Sigmoid colon (tissue), 7 donors: Measurements from ENCODE around the gene NECTIN4. TPM values are rescaled to one million over a fixed set of nuclear protein-coding genes. Genes with fewer than 3 reads are reported as not detected.

Experiments used
- DNase-seq: peaks from one replicate; pipeline ENCODE4 v3.0.0-alpha.2; 2019
- H3K27ac ChIP-seq, 4 donors: fragments of 200-600 bp; sonication (generic); one replicate each; pipeline ENCODE4 v1.5.1; 2016 to 2019; ENCODE audit warnings: mild to moderate bottlenecking in 1 of 4
- H3K27me3 ChIP-seq, 3 donors: fragments of 200-600 bp; sonication (generic); one replicate each; pipeline ENCODE4 v1.5.1; 2019; ENCODE audit warnings: mild to moderate bottlenecking in 1 of 3
- H3K36me3 ChIP-seq, 4 donors: fragments of 200-600 bp; sonication (generic); one replicate each; pipeline ENCODE4 v1.5.1; 2016 to 2019
- H3K4me1 ChIP-seq, 4 donors: fragments of 200-600 bp; sonication (generic); one replicate each; pipeline ENCODE4 v1.5.1; 2017 to 2019
- H3K4me3 ChIP-seq, 4 donors: fragments of 200-600 bp; sonication (generic); one replicate each; pipeline ENCODE4 v1.5.1; 2017 to 2019; ENCODE audit warnings: mild to moderate bottlenecking in 2 of 4, moderate library complexity in 1 of 4
- H3K9me3 ChIP-seq, 4 donors: fragments of 200-600 bp in 3 of 4; sonication (generic) in 3 of 4; one replicate each; pipeline versions ENCODE4 v1.5.1 to v1.6.1; 2013 to 2019
- EP300 ChIP-seq, 4 donors: sonication (generic); formaldehyde crosslinking; IDR thresholded peaks; one replicate each; pipeline ENCODE4 v1.6.1; 2017; ENCODE audit warnings: antibody characterized with exemption in 4 of 4
- POLR2A ChIP-seq, 2 donors: fragments of 450-650 bp; IDR thresholded peaks; one replicate each; pipeline ENCODE4 v1.6.1; 2016; ENCODE audit warnings: antibody characterized with exemption in 2 of 2, mild to moderate bottlenecking in 2 of 2, moderate library complexity in 2 of 2
- POLR2AphosphoS5 ChIP-seq, 4 donors: sonication (generic); formaldehyde crosslinking; IDR thresholded peaks; one replicate each; pipeline ENCODE4 v1.6.1; 2017; ENCODE audit warnings: antibody characterized with exemption in 4 of 4
- WGBS, 2 donors: extraction: QIAGEN DNeasy Blood & Tissue Kit; methylation state at CpG; one replicate each; pipeline ENCODE4 v1.1.7; 2013; 5-methylcytosine and 5-hydroxymethylcytosine counted together
- intact Hi-C: fragments of 100-400 bp; cut with DNase I; formaldehyde crosslinking; loops from one replicate; pipeline ENCODE4 v1.15.1; 2023
- polyA plus RNA-seq, 3 donors: library from polyadenylated mRNA; stranded (reverse); fragments of 200-250 nt; gene quantifications; one replicate each; pipeline ENCODE4 v1.2.3, GENCODE V29; 2013
- total RNA-seq, 4 donors: library from RNA; depleted of rRNA; stranded (reverse); fragments of >200 nt; gene quantifications; one replicate each; pipeline ENCODE4 v1.1.0, GENCODE V29; 2016
- TF ChIP-seq, protein P1 (sequence below), 4 experiments: fragments of 450-650 bp in 3 of 4; fragments of 200-600 bp in 1 of 4; IDR thresholded peaks; one replicate each; pipeline ENCODE4 v1.5.1; 2016 to 2019; ENCODE audit warnings: antibody characterized with exemption in 4 of 4, mild to moderate bottlenecking in 3 of 4, moderate library complexity in 2 of 4
- donor health status: healthy with polysubstance abuse.
- donor health status: Bipolar disorder and iron deficiency.
- donor health status: healthy.

The NECTIN4 gene
- total and polyA plus RNA-seq, 7 donors = 1.2 to 2.8 TPM; not detected in 5

GRCh38 chr1:161080441-161081405, 8.6 kb downstream of the NECTIN4 start:
- no peak overlapping the region for H3K4me3 ChIP-seq
- H3K27ac ChIP-seq = no peak overlapping the region
- DNase-seq = no peak

GRCh38 chr1:161079436-161080110, 9.8 kb downstream of the NECTIN4 start:
- no peak for DNase-seq
- Histone ChIP-seq H3K9me3 (no peaks in the 10 kb centered on the region), H3K27ac (no peak overlapping the region), H3K36me3 (no peaks in the 10 kb centered on the region), H3K4me1 (no peaks in the 10 kb centered on the region), H3K4me3 (no peak overlapping the region), H3K27me3 (peaks cover 0 to 4% (median 0%) of the 10 kb centered on the region in 3 donors)
- WGBS, 2 donors = 78 to 89% methylated on average over 41 of the region's 41 CpGs
- TF ChIP-seq, protein P1, sequence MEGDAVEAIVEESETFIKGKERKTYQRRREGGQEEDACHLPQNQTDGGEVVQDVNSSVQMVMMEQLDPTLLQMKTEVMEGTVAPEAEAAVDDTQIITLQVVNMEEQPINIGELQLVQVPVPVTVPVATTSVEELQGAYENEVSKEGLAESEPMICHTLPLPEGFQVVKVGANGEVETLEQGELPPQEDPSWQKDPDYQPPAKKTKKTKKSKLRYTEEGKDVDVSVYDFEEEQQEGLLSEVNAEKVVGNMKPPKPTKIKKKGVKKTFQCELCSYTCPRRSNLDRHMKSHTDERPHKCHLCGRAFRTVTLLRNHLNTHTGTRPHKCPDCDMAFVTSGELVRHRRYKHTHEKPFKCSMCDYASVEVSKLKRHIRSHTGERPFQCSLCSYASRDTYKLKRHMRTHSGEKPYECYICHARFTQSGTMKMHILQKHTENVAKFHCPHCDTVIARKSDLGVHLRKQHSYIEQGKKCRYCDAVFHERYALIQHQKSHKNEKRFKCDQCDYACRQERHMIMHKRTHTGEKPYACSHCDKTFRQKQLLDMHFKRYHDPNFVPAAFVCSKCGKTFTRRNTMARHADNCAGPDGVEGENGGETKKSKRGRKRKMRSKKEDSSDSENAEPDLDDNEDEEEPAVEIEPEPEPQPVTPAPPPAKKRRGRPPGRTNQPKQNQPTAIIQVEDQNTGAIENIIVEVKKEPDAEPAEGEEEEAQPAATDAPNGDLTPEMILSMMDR (IDR thresholded peaks at IDR 0.05) = no peak
- TF ChIP-seq EP300 (IDR thresholded peaks at IDR 0.05) (no peak), POLR2A (IDR thresholded peaks at IDR 0.05) (no peak), POLR2AphosphoS5 (IDR thresholded peaks at IDR 0.05) (no peak)
- intact Hi-C loops = no loop called here

More at GRCh38 chr1:161080441-161081405, 8.6 kb downstream of the NECTIN4 start:
- Histone ChIP-seq H3K27me3 (peaks cover 0 to 4% (median 0%) of the 10 kb centered on the region in 3 donors), H3K4me1 (no peaks in the 10 kb centered on the region), H3K36me3 (no peaks in the 10 kb centered on the region), H3K9me3 (no peaks in the 10 kb centered on the region)
- TF ChIP-seq EP300 (IDR thresholded peaks at IDR 0.05) = no peak
- no peak for TF ChIP-seq POLR2A (IDR thresholded peaks at IDR 0.05)
- TF ChIP-seq, protein P1 (IDR thresholded peaks at IDR 0.05) = no peak
- no peak for TF ChIP-seq POLR2AphosphoS5 (IDR thresholded peaks at IDR 0.05)
- WGBS, 2 donors = 77 to 83% methylated on average over 5 of the region's 5 CpGs
- intact Hi-C loops = no loop called here

DNA sequence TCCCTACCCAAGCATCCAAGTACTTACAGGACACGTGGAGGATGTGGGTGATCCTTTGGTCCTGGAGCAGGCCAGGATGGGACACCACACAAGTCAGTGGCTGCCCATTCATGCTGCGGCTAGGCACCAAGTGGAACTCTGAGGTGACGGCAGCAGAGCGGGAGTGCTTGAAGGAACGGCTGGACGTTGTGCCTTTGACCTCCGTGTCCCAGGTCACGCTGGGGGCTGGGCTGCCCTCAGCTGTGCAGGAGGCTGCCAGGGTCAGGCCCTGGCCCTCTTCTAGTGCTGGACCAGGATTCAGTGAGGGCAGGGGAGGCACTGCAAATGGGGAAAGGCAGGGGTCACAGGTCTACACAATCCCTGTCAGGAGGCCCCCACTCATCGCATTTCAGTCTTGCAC, 11.9 kb downstream of the NECTIN4 start:
- no peak for DNase-seq
- intact Hi-C loops = no loop called here
- Histone ChIP-seq H3K4me3 (no peak overlapping the region), H3K27me3 (peaks cover 0 to 4% (median 0%) of the 10 kb centered on the region in 3 donors), H3K9me3 (no peaks in the 10 kb centered on the region), H3K36me3 (no peaks in the 10 kb centered on the region), H3K4me1 (no peaks in the 10 kb centered on the region), H3K27ac (no peak overlapping the region)
- 86% methylated on average over 9 of the region's 9 CpGs for WGBS, 2 donors
- TF ChIP-seq POLR2AphosphoS5 (IDR thresholded peaks at IDR 0.05) = no peak
- TF ChIP-seq EP300 (IDR thresholded peaks at IDR 0.05) = no peak
- no peak for TF ChIP-seq POLR2A (IDR thresholded peaks at IDR 0.05)
- TF ChIP-seq, protein P1 (IDR thresholded peaks at IDR 0.05) = no peak

GRCh38 chr1:161076410-161076809, 12.9 kb downstream of the NECTIN4 start:
- no peak overlapping the region for H3K27ac ChIP-seq
- intact Hi-C loops = no loop called here
- H3K9me3 ChIP-seq = no peaks in the 10 kb centered on the region
- H3K36me3 ChIP-seq = no peaks in the 10 kb centered on the region
- peaks cover 0 to 4% (median 0%) of the 10 kb centered on the region in 3 donors for H3K27me3 ChIP-seq
- TF ChIP-seq, protein P1 (IDR thresholded peaks at IDR 0.05) = no peak
- TF ChIP-seq EP300 (IDR thresholded peaks at IDR 0.05) = no peak
- no peaks in the 10 kb centered on the region for H3K4me1 ChIP-seq
- DNase-seq = no peak
- H3K4me3 ChIP-seq = no peak overlapping the region
